A549 treated with CORT108297 at 1 μM for 4 hours (cell line): ENCODE results near the gene STRC. TPM values are rescaled to one million over a fixed set of nuclear protein-coding genes. Genes with fewer than 3 reads are reported as not detected.

Source experiments
- total RNA-seq: library from RNA; stranded (reverse); fragments of 200-300 nt; extraction: Qiagen RNA extraction; gene quantifications from 5 replicates; pipeline ENCODE4 v1.2.3, GENCODE V29; 2022

The STRC gene
- 0.06 to 0.16 TPM (median 0.07 TPM) in 3 of 5 replicates, not detected in the others for total RNA-seq

DNA sequence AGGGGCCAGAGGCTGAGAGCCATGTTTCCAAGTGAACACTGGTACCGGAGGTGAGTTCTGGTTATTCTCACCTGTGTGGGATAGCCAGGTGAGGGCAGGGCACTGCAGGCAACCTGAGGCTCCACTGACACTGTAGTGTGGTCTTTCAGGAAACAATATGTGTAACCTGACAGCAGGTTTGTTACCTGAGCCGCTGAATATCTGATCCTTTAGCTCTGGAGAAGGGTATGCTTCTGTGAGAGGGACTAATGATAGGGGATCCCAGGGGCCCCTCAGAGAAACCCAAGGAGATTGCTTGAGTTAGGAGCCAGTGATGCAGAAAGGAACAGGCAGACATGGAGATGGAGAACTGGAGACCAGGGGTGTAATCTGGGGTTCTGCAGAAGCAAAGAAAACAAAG, at the start of gene STRC:
Gene STRC, minus strand, starts transcription at position 101 of the 400 bp plus-strand sequence. Its CDS starts 78 bp downstream, at position 23.

DNA sequence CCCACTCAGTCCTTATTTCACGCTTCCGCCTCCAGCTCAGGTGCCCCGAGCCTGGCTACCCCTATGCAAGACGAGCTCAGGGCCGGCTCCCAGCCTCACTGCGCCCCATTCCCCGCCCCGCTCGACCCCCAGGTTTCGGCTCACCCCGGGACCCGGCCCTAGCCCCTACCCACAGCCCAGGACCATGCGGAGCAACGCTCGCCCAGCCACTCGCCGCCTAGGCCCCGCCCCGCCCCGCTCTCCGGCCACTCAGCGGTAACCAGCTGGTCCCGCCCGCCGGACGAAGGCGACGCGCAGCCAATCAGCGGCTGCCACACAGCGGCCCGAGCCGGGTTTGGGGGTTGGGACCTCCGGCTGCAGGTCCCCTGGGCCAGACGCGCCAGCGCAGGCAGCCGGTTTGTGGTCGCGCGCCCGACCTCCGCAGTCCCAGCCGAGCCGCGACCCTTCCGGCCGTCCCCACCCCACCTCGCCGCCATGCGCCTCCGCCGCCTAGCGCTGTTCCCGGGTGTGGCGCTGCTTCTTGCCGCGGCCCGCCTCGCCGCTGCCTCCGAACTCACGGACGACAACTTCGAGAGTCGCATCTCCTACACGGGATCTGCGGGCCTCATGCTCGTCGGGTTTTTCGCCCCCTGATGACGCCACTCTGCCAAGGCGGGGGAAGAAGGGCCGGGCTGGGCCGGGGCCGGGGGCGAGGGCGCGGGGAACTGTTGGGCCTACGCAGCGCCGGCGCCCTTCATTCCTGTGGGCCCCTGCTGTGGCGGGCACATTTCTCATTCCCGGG, 30.2 kb upstream of the STRC start, which contains the start of gene CATSPER2:
Gene CATSPER2, minus strand, starts transcription at position 196 of the 781 bp plus-strand sequence. CDS start 783 bp downstream, outside the sequence.

DNA sequence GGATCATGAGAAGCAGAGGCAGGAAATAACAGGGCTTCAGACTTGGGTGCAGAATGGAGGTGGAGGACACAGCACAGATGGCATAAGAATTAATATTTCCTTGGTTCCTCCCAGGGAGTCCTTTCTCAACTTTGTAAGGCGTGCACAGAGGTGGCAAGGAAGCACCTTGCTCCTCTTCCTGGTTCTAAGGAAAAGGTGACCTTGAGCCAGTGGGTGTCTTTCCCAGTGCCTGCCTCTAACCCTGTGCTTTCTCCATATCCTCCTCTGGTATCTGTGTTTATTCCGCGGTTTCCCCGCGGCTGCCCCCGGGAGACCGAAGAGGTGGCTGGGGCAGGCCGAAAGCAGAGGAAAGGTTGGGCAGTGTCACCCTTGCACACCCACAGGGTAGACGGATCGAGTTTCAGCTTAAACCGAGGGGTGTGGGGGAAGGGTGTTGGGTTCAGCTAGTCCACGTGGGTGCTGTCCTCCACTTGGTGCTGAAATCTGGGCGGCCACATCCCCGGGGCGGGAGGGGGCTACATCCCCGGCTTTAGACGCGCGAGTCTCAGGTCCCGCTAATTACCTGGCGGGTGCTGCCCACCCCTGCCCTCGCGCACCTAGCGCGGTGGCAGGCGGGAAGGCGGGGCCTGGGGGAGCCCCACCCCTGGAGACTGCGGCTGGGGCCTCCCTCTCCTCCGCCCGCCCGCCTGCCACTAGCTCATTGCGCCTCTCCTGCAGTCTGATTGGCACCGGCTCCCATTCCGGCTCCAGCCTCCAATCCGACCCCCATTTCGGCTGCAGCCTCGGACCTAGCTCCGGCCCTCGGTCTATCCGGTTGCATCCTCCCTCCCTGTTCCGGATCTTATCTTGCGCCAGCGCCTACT, 25.0 kb downstream of the STRC start, which contains the start of gene CKMT1B:
Gene CKMT1B, plus strand, starts transcription at position 700 of the 863 bp plus-strand sequence. CDS start 192 bp downstream, outside the sequence.

DNA sequence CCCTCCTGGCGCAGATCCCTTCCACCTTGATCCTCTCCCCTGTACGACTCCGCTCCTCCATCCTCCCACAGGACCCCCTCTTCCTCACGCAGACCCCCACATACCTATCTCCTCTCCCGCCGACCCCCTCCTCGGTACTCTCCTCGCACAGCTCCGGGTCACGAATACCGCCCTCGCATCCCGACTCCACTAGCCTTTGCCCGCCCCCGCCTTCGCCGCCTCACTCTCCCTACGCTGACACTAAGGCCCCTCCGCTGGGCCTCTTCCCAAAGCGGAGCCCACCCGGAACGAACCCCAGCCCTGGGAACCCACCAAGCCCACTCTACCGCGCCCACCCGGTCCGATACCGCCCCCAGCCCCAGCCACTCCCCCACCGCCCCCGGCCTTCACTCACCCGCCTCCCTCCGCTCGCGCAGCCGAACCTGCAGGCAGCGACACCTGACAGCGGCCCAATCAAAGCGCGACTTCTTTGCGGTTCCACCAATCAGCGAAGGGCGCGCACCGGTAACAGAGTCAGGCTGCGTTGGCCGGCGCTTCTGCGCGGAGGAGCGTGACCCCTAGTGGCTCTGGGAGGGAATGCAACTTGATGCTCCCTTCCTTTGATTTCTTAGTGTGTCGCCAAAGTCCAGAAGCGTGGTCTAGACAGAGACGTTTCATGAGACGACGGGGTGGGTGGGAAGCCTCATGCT, 28.7 kb downstream of the STRC start, which contains the start of gene PPIP5K1:
Gene PPIP5K1, minus strand, starts transcription at position 431 of the 689 bp plus-strand sequence. CDS start 5,704 bp downstream, outside the sequence.

Other genes starting within 250 kb of the STRC start
- 8.5 to 11.0 TPM (median 9.8 TPM) in 5 replicates for gene ZSCAN29, start 247.8 kb downstream of the STRC start, total RNA-seq
- gene TUBGCP4, start 247.7 kb downstream of the STRC start, total RNA-seq: 4.1 to 7.4 TPM (median 6.2 TPM) in 5 replicates
- gene TP53BP1, start 125.6 kb downstream of the STRC start, total RNA-seq: 16.0 to 21.6 TPM (median 20.2 TPM) in 5 replicates
- gene MAP1A, start 101.2 kb downstream of the STRC start, total RNA-seq: 0.69 to 0.88 TPM (median 0.76 TPM) in 5 replicates
- 5.5 to 7.9 TPM (median 6.6 TPM) in 5 replicates for gene PPIP5K1, start 28.6 kb downstream of the STRC start, total RNA-seq
- 3.1 to 4.2 TPM (median 3.8 TPM) in 5 replicates for gene CKMT1B, start 24.8 kb downstream of the STRC start, total RNA-seq
- 0.49 to 1.8 TPM (median 0.81 TPM) in 5 replicates for gene CATSPER2, start 30.0 kb upstream of the STRC start, total RNA-seq
- gene CKMT1A, start 75.1 kb upstream of the STRC start, total RNA-seq: 2.5 to 4.1 TPM (median 2.7 TPM) in 5 replicates
- gene PDIA3, start 127.6 kb upstream of the STRC start, total RNA-seq: 286 to 370 TPM (median 345 TPM) in 5 replicates
- 1.3 to 2.5 TPM (median 1.8 TPM) in 5 replicates for gene ELL3, start 158.2 kb upstream of the STRC start, total RNA-seq
- 459 to 728 TPM (median 704 TPM) in 5 replicates for gene SERF2, start 173.5 kb upstream of the STRC start, total RNA-seq
- gene SERINC4, start 181.4 kb upstream of the STRC start, total RNA-seq: 0.05 to 0.12 TPM (median 0.06 TPM) in 4 of 5 replicates, not detected in the other
- 3.3 to 6.1 TPM (median 4.5 TPM) in 5 replicates for gene HYPK, start 181.8 kb upstream of the STRC start, total RNA-seq
- 24.1 to 35.2 TPM (median 25.4 TPM) in 5 replicates for gene MFAP1, start 205.9 kb upstream of the STRC start, total RNA-seq
- 11.5 to 14.3 TPM (median 12.0 TPM) in 5 replicates for gene WDR76, start 208.2 kb upstream of the STRC start, total RNA-seq